Upper lobe of right lung (tissue), 1 donor: ENCODE measurements around the gene GPD1L. TPM values are rescaled to one million over a fixed set of nuclear protein-coding genes. Genes with fewer than 3 reads are reported as not detected.
A peak's percentile ranks its signal among the peaks of the same experiment; 100 is the strongest.

Experiments used
- ATAC-seq: fragments of 200-7000 bp; cut with Tn5 transposase; one replicate; pipeline ENCODE4 v1.9.1; 2020; ENCODE audit warnings: mild to moderate bottlenecking, moderate library complexity
- DNase-seq: peaks from one replicate; pipeline ENCODE4 v3.0.0-alpha.2; 2020
- H3K27ac ChIP-seq: fragments of 200-600 bp; one replicate; pipeline ENCODE4 v1.8.0; 2022
- H3K27me3 ChIP-seq: fragments of 200-600 bp; one replicate; pipeline ENCODE4 v1.8.0; 2022; ENCODE audit warnings: mild to moderate bottlenecking
- H3K36me3 ChIP-seq: fragments of 200-600 bp; one replicate; pipeline ENCODE4 v1.8.0; 2022
- H3K4me1 ChIP-seq: fragments of 200-600 bp; one replicate; pipeline ENCODE4 v1.8.0; 2022
- H3K4me3 ChIP-seq: fragments of 200-600 bp; one replicate; pipeline ENCODE4 v1.8.0; 2022; ENCODE audit warnings: mild to moderate bottlenecking
- H3K9me3 ChIP-seq: fragments of 200-600 bp; one replicate; pipeline ENCODE4 v1.8.0; 2022
- intact Hi-C: fragments of 100-400 bp; cut with DNase I; formaldehyde crosslinking; loops from one replicate; pipeline ENCODE4 v1.11.0; 2022
- total RNA-seq: library from RNA; stranded (reverse); fragmentation: NEBNext Ultra II Directional; extraction: Animal tissue kit (Norgen Biotek cat#: 25700); gene quantifications from one replicate; pipeline ENCODE4 v1.2.1, GENCODE V29; 2021
- TF ChIP-seq, protein P1 (sequence below): fragments of 200-600 bp; IDR thresholded peaks from one replicate; pipeline ENCODE4 v1.8.0; 2022; ENCODE audit warnings: antibody characterized with exemption
- donor health status: DM: no; HTN: yes; CAD: no; lungs with severe emphysema.

GPD1L gene
- total RNA-seq, 1 donor from 2014 or later: 84.1 TPM

DNA sequence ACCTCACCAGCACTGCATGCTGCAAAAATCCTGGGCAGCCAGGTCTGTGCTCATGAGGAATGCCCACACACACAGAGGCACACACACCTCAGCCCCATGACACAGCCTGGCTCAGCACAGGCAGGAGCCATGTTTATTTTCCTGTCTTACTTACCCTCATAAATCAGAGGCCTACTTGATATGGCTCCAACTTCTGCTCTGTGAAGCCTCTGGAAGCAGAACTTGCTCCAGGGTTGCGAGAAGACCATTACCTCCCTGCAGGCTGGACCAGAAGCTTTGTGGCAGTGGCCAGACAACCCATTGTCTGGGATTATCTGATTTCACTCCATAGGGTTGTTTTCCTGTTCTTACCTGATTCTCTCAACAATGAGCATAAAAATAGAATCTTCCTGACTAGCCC, 88.2 kb downstream of the GPD1L start:
- ATAC-seq (peak; percentile 20), DNase-seq (no peak)
- TF ChIP-seq, protein P1, sequence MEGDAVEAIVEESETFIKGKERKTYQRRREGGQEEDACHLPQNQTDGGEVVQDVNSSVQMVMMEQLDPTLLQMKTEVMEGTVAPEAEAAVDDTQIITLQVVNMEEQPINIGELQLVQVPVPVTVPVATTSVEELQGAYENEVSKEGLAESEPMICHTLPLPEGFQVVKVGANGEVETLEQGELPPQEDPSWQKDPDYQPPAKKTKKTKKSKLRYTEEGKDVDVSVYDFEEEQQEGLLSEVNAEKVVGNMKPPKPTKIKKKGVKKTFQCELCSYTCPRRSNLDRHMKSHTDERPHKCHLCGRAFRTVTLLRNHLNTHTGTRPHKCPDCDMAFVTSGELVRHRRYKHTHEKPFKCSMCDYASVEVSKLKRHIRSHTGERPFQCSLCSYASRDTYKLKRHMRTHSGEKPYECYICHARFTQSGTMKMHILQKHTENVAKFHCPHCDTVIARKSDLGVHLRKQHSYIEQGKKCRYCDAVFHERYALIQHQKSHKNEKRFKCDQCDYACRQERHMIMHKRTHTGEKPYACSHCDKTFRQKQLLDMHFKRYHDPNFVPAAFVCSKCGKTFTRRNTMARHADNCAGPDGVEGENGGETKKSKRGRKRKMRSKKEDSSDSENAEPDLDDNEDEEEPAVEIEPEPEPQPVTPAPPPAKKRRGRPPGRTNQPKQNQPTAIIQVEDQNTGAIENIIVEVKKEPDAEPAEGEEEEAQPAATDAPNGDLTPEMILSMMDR: no peak
- intact Hi-C loops: no loop called here
- H3K27ac ChIP-seq: no peak overlapping the region
- H3K27me3 ChIP-seq: no peaks in the 10 kb centered on the region
- H3K4me1 ChIP-seq: peaks cover 2% of the 10 kb centered on the region
- no peaks in the 10 kb centered on the region for H3K36me3 ChIP-seq
- no peaks in the 10 kb centered on the region for H3K9me3 ChIP-seq
- no peak overlapping the region for H3K4me3 ChIP-seq

DNA sequence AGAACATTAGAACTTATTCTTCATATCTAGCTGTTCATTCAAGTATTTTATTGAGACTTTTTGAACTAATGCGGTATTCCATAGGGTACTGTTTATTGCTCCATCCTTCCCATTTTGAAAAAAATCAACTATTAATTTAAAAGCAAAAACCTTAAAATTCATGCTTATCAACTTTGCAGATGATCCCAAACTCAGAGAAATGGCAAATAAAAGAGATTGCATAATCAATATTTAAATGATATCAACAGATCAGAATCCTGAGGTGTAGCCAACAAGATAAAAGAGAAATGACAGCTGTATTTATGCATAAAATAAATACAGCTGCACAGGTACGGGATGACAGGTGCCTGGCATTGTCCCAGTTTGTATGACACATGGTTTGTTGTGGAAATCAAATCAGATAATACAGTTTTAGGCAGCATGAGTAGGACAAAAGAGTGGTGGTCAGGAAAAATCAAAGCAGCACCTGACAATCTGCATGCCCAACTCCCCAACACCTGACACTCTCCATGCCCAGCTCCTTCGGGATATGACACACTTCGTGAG, 89.6 kb downstream of the GPD1L start:
- ATAC-seq (no peak), DNase-seq (no peak)
- TF ChIP-seq, protein P1: no peak
- Histone ChIP-seq H3K9me3 (no peaks in the 10 kb centered on the region), H3K27ac (no peak overlapping the region), H3K4me1 (peaks cover 10% of the 10 kb centered on the region), H3K36me3 (no peaks in the 10 kb centered on the region), H3K27me3 (no peaks in the 10 kb centered on the region), H3K4me3 (no peak overlapping the region)
- intact Hi-C loops: no loop called here

DNA sequence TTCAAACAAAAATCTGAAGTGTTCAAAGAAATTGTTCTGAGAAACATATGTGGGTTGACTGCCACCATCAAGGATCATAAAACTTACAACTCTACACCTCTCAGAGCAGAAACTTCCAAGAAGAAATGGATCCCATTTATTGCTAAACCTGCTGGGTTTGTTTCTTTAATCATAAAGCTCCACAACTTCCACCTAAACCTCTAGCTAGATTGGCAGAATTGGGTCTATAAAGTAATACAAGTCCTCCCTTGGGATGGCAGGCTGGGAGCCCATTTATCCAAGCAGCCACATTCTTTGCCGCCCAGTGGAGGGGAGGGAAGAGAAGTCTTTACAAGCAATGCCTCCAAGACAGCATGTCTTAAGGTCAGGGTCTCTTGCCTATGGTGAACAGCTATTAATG, 91.6 kb downstream of the GPD1L start:
- ATAC-seq (no peak), DNase-seq (no peak)
- Histone ChIP-seq H3K9me3 (no peaks in the 10 kb centered on the region), H3K4me3 (no peak overlapping the region), H3K27me3 (no peaks in the 10 kb centered on the region), H3K4me1 (peaks cover 10% of the 10 kb centered on the region), H3K27ac (no peak overlapping the region), H3K36me3 (no peaks in the 10 kb centered on the region)
- TF ChIP-seq, protein P1: no peak
- intact Hi-C loops: no loop called here

DNA sequence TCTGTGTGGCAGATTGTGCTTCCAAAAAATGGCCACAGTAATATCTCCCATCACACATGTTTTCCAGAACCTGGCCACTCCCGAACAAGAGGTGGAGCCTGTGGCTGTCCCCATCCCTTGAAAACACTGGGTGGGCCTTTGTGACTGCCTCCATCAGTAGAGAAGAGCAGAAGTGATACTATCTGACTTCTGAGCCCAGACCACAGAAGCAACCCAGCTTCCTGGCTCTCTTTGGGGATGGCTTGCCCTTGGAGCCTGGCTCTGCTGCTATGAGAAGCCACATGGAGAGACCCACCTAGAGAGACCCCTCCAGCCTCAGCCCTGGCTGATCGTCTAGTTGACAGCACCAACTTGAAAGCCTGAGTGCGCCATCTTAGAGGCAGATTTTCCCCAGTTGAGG, 92.3 kb downstream of the GPD1L start:
- H3K27ac ChIP-seq: no peak overlapping the region
- H3K36me3 ChIP-seq: no peaks in the 10 kb centered on the region
- no peaks in the 10 kb centered on the region for H3K9me3 ChIP-seq
- ATAC-seq: no peak
- H3K4me1 ChIP-seq: peaks cover 10% of the 10 kb centered on the region
- TF ChIP-seq, protein P1: no peak
- H3K4me3 ChIP-seq: no peak overlapping the region
- intact Hi-C loops: no loop called here
- H3K27me3 ChIP-seq: no peaks in the 10 kb centered on the region
- no peak for DNase-seq

DNA sequence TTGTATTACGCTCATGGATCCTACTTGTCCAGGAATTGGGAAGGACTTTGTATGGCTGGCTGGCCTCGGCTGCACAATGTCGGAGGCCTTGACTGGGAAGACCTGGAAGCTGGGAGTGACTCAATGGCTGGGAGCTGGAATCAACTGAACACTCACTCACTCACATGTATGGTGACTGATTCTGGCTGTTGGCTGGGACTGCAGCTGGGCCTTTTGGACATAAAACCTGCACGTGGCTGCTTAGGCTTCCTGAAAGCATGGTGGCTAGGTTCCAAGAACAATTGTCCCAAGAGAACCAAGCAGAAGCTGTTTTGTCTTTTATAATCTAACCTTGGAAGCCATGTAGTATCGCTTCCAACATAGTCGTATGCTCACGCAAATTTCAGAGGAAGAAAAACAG, 94.1 kb downstream of the GPD1L start:
- ATAC-seq (peak; percentile 29), DNase-seq (no peak)
- TF ChIP-seq, protein P1: no peak
- Histone ChIP-seq H3K9me3 (no peaks in the 10 kb centered on the region), H3K4me1 (peaks cover 10% of the 10 kb centered on the region), H3K27ac (peak overlapping the region; percentile 49), H3K36me3 (no peaks in the 10 kb centered on the region), H3K4me3 (no peak overlapping the region), H3K27me3 (no peaks in the 10 kb centered on the region)
- intact Hi-C loops: no loop called here
